Bronchial epithelial cell (primary cell): Measurements from ENCODE around the gene UVRAG. TPM values are rescaled to one million over a fixed set of nuclear protein-coding genes. Genes with fewer than 3 reads are reported as not detected.
"Not testable (repeated sequence)": the region's sequence is repeated elsewhere in the genome, so short reads cannot be mapped to it uniquely, and the experiment has no call there.

Experiments used
- DNase-seq: peaks from one replicate; pipeline ENCODE4 v3.0.0-alpha.2; 2010; ENCODE audit warnings: low read depth
- FAIRE-seq: peaks from 2 replicates; lab custom pipeline; 2011; peaks lifted over from hg19 to GRCh38; lab: Jason Lieb, UNC
- H3K27me3 ChIP-seq: 2 replicates; pipeline ENCODE4 v1.5.1; 2011; ENCODE audit warnings: low read length; ENCODE audit not compliant: control insufficient read depth, insufficient read depth
- H3K36me3 ChIP-seq: 2 replicates; pipeline ENCODE4 v1.5.1; 2011; ENCODE audit warnings: low read length; ENCODE audit not compliant: control insufficient read depth, insufficient read depth
- H3K4me3 ChIP-seq: 2 replicates; pipeline ENCODE4 v1.5.1; 2011; ENCODE audit warnings: mild to moderate bottlenecking, low read depth, low read length, control low read depth
- total RNA-seq: library from RNA; depleted of rRNA; stranded (reverse); fragments of >200 nt; gene quantifications from 2 replicates; pipeline ENCODE4 v1.2.1, GENCODE V29; 2014
- TF ChIP-seq, protein P1 (sequence below): IDR thresholded peaks from 2 replicates; pipeline ENCODE4 v1.5.1; 2011; ENCODE audit warnings: mild to moderate bottlenecking, moderate library complexity, low read length, control low read depth, inconsistent platforms; ENCODE audit not compliant: insufficient read depth, severe bottlenecking

Gene UVRAG
- total RNA-seq, 1 donor from 2014 or later: 11.1 TPM

DNA sequence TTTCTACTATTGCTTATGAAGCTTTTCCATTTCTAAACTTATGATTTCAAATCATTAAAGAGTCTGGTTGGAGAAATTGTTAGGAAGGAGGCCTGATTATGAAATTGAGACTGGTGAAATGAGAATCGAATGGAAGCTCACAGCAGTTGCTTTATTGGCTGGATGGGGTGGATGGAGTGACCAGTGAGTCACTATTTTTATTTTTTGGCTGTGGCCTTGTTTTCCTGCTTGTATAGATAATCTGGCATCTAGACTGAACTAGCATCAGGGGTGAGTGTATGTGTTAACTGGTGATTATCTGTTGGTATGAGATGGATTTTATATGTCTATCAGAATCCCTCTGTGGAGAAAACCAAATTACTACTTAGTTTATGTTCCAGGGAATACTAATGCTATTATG, 36.2 kb downstream of the UVRAG start:
- Histone ChIP-seq H3K4me3 (no peak overlapping the region), H3K36me3 (no peaks in the 10 kb centered on the region), H3K27me3 (no peaks in the 10 kb centered on the region)
- DNase-seq: no peak
- no peak for FAIRE-seq
- TF ChIP-seq, protein P1, sequence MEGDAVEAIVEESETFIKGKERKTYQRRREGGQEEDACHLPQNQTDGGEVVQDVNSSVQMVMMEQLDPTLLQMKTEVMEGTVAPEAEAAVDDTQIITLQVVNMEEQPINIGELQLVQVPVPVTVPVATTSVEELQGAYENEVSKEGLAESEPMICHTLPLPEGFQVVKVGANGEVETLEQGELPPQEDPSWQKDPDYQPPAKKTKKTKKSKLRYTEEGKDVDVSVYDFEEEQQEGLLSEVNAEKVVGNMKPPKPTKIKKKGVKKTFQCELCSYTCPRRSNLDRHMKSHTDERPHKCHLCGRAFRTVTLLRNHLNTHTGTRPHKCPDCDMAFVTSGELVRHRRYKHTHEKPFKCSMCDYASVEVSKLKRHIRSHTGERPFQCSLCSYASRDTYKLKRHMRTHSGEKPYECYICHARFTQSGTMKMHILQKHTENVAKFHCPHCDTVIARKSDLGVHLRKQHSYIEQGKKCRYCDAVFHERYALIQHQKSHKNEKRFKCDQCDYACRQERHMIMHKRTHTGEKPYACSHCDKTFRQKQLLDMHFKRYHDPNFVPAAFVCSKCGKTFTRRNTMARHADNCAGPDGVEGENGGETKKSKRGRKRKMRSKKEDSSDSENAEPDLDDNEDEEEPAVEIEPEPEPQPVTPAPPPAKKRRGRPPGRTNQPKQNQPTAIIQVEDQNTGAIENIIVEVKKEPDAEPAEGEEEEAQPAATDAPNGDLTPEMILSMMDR: no peak

DNA sequence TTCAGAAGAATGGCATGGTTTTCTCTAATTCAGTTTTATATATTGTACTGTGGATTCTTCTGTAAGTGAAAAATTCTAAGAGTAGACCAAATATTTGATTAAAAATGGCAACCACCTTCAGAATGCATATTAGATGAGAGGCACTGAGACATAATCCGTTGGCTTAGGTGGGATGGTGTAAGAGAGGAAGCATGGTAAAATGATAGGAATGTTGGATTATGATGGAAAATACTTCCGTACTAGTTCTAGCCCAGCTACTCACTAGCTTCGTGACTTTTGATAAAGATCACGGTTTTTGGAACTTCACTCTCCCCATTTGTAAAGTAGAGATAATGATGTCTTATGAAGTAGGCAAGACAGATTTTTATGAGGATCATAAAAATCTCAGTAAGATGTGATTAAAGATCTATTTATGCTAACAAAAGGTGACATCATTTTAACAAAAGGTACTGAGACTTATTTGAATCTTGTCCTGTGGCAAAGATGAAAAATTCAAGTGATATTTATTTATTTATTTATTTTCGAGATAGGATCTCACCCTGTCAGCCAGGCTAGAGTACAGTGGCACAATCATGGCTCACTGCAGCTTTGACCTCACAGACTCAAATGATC, 37.5 kb downstream of the UVRAG start:
- DNase-seq (no peak), FAIRE-seq (no peak)
- Histone ChIP-seq H3K27me3 (no peaks in the 10 kb centered on the region), H3K36me3 (no peaks in the 10 kb centered on the region), H3K4me3 (no peak overlapping the region)
- TF ChIP-seq, protein P1: no peak

DNA sequence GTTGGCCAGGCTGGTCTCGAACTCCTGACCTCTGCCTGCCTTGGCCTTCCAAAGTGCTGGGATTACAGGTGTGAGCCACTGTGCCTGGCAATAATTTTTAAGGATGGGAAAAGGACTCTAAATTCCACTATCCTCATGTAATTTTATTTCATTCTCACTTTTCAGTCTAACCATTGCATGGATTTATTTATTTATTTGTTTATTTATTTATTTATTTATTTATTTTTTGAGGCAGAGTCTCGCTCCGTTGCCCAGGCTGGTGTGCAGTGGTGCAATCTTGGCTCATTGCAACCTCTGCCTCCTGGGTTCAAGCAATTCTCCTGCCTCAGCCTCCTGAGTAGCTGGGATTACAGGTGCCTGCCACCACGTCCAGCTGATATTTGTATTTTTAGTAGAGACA, 38.6 kb downstream of the UVRAG start:
- FAIRE-seq, H3K36me3 ChIP-seq, H3K4me3 ChIP-seq, H3K27me3 ChIP-seq, DNase-seq: not testable (repeated sequence)

DNA sequence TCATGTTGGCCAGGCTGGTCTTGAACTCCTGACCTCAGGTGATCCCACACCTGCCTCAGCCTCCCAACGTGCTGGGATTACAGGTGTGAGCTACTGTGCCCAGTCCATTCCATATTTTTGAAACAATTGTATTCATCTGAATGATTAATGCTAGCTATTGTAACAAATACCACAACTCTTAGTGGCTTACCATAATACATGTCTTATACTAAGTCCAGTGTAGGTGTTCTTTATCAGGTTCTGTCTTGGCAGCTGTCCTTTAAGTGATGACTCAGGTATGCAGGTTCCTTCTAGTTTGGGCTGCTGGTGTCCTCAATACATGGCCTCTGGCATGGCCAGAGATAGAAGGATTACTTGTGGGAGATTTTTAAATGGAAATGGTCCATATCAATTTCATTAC, 39.0 kb downstream of the UVRAG start:
- TF ChIP-seq, protein P1: no peak
- peak; percentile 93 for DNase-seq
- no peak for FAIRE-seq
- Histone ChIP-seq H3K4me3 (no peak overlapping the region), H3K27me3 (no peaks in the 10 kb centered on the region), H3K36me3 (no peaks in the 10 kb centered on the region)

DNA sequence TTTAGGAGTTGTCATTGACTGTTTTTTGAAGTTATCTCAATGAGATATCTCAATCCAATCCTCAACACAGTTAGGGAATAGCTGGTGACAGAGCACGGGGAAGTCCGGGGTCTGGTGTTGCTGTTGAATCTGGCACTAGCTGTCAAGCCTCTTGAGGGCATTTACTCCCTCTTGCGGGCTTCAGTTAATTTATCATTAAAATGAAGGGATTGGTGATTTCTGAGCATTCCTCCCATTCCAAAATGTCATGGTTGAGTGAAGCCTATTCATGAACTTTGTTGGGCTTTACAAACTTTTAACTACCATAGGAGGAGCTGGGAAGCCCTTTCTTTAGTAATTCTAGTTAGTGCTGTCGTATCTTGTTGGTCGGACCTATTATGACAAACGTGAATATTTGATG, 40.2 kb downstream of the UVRAG start:
- TF ChIP-seq, protein P1: no peak
- H3K4me3 ChIP-seq: no peak overlapping the region
- no peaks in the 10 kb centered on the region for H3K27me3 ChIP-seq
- no peak for DNase-seq
- no peaks in the 10 kb centered on the region for H3K36me3 ChIP-seq
- FAIRE-seq: no peak

DNA sequence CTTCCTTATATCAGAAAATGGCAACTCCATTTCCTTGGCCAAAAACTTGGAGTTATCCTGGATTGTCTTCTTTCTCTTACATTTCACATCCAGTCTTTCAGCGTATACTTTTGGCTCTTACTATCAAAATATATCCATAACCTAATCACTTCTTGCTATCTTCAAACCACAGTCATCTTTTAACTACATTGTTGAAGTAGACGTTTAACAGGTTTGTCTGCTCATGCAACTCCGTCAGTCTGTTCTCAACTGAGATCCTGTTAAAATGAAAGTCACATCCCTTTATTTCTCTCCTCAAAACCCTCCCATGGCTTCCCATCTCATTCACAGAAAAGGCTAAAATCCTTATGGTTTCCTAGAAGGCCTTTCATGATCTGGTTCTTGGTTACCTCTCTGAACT, 41.9 kb downstream of the UVRAG start:
- FAIRE-seq: no peak
- Histone ChIP-seq H3K36me3 (no peaks in the 10 kb centered on the region), H3K27me3 (no peaks in the 10 kb centered on the region), H3K4me3 (no peak overlapping the region)
- no peak for DNase-seq
- TF ChIP-seq, protein P1: no peak
